Hepatic stellate cell (primary cell): ENCODE measurements around the gene MMP14.
"Not testable (repeated sequence)": the region's sequence is repeated elsewhere in the genome, so short reads cannot be mapped to it uniquely, and the experiment has no call there.

Source experiments
- DNase-seq: peaks from one replicate; pipeline ENCODE4 v3.0.0; 2011; ENCODE audit warnings: low spot score

The MMP14 gene

GRCh38 chr14:22814373-22814772, 22.0 kb upstream of the MMP14 start:
- no peak for DNase-seq

DNA sequence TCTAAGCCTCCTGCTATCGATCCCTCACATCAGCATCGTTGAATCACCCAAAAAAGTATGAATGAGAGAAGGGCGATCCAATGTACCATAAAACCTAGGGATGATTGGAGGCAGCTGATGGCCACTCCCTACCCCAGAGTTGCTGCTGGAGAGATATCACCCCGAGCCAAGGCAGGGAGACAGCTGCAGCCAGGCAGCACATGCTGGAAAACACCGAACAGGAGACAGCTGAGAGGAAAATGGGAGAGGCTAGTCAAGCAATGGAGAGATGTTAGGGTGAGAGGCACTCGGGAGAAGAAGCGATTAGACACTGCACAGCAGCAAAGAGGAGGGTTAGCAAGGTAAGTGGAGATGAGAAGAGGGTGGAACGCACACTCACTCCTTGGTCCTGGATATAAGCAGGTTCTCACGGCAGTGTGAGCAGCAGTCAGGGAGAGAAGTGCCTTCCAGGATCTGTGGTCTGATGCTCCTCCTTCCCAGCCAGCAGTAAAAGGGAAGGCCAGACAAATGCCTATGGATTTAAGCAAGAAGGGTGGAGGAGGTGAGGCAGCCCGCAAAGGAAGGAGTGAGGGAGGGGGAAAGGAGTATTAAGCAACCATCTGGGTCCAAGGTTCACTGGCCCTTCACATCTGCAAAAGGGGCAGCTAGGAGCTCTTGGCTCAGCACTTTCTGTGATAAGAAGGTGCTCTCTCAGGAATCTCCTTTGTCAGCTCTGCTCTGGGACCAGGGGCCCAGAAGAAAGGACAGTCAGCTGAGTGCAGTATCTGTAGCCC, 21.3 kb upstream of the MMP14 start, which contains the start of gene SLC7A7:
Gene SLC7A7, minus strand, starts transcription at position 495 of the 773 bp plus-strand sequence. CDS start 2,037 bp downstream, outside the sequence.
- DNase-seq = no peak

- DNase-seq = peak; percentile 86
Observed at GRCh38 chr14:22819151-22819988, 17.0 kb upstream of the MMP14 start.

GRCh38 chr14:22820731-22821130, 15.7 kb upstream of the MMP14 start:
- no peak for DNase-seq

DNA sequence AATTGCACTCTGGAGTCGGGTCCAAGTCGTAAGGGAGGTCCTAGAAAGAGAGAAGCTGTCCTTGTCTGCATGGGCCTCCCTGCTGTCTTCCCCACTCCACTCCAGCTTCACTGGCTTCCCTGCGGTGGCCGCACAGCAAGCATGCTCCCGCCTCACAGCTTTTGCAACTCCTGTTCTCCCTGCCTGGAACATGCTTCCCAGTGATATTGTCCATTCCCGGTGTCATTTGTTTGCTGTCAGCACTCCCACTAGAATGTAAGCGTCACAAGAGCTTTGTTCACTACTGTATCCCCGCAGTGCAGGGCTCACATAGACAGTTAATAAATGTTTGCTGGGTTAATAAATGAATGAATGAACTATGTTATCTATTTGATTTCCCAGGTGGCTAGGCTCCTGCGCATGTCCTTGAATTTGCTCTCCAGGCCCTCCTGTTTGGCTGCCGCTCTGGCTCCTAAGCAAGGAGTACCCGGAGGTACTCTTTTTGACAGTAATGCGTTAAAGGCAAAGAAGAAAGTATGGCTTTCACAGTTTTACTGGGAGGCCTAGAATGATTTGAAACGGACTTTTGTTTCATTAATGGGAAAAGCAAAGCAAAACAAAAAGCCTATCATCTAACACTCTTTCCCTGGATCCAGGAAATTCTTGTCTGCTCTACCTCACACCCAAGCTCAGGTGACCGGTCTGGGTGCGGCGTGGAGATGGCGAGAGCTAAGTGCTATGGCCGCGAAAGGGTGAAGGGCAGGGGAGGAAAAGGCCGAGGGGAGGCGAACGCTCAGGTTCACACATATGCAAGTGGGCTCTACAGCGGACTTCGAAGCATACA, 15.0 kb upstream of the MMP14 start:
- DNase-seq = no peak

- no peak for DNase-seq
Observed at GRCh38 chr14:22822016-22822570, 14.3 kb upstream of the MMP14 start.

GRCh38 chr14:22822571-22823098, 13.8 kb upstream of the MMP14 start:
- peak; percentile 88 for DNase-seq

DNA sequence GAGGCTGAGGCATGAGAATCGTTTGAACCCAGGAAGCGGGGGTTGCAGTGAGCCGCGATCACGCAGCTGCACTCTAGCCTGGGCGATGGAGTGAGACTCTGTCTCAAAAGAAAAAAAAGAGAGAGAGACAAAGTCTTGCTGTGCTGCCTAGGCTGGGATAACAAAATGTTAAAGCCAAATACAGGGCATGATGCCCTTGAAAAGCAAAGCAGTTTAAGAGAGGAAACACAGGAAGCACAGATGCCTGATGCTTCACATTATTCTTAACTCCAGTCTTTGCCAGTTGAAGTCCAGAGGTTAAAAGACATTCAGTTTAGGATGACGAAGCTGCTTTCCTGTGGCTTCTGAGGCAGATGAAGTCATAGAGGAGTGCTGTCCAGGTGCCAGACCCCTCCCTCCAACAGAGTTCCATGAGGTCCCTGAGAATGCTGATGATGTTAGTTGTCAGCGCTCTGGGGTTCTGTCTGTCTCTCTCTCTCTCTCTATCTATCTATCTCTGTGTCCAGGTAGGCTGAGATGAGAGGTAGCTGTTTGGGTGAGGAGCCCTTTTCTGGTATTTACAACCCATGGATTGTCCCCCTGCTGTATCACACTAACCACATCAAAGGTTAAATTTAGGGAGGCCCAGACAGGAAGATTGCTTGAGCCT, 11.6 kb upstream of the MMP14 start:
- peak; percentile 81 for DNase-seq

GRCh38 chr14:22829076-22829660, 7.2 kb upstream of the MMP14 start:
- not testable (repeated sequence) for DNase-seq

- peak; percentile 92 for DNase-seq
Observed at GRCh38 chr14:22829661-22830442, 6.5 kb upstream of the MMP14 start, which contains the start of gene MRPL52. MRPL52 (plus strand) TSS chr14:22829887; CDS start chr14:22829913, 26 bp downstream.

DNA sequence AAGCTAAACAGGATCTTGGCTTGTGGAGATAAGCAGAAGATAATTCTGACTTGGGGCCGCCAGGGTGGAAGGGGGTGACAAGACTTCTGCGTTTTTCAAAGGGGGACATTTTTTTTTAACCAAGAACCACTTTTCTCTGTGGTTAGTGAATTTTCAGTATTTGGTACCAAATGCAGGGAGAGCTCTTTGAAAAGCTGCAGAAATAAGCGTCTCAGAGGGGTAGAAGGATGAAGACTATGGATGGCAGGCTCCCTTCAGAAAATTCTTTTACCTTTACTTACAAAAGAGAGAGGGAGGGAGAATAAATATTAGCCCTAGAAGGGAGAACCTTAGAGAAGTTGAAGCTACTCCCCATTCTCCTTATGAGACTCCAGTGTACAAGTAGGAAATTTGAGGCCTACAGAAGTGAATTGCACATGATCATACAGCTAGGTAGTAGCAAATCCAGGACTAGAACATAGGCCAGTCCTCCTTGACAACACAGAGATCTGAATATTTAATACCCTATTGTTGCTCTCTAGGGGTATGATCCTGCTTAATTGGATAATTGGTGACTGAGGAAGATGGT, 5.9 kb upstream of the MMP14 start:
- no peak for DNase-seq

DNA sequence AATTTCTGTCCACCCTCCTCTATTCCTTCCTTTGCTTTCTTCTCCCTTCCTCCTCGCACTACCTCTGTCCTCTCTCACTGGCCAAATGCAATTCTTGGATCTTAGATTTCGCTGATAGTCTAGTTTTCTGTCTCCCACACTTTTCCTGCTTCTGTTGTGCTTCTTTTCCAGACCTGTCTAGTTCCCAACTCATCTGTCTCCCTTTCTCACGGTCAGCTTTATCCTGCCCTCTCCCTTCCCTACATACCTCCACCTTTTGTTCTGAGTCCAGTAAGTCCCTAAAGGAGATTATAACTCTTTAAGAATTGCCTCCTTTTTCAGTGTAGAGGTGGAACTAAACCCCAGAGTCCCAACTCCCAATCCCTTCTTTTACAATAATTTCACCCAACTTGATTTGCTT, 880 bp upstream of the MMP14 start:
- no peak for DNase-seq

DNA sequence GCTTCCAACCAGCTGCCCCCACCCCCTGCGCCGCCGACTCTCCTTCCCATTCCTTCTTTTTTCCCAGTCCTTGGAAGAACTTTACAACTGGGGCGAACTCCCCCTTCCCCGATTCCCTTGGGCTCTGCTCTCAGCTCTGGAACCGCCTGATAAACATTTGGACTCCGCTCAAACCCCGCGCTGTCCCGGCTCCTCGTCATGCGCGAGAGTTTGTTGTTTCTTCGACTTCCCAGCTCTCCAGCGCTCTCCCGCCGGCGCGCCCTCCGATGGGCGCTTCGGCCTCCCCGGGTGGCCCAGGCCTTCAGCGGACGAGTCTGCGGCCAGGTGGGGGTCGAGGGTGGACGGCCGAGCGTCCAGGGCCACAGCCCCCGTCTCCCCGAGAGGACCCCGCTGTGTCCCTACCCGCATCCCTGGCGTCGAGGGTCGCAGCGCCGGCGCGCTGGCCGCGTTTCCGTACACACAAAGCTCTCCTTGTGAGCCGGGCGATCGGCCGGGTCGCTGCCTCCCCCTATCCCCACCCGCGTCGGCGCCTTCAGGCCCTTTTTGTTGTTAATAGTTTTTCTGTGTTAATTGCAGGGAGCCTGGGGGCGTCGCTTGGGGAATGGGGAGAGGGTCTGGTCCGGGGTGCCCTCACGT, 847 bp downstream of the MMP14 start:
- peak; percentile 82 for DNase-seq

- DNase-seq = peak; percentile 64
Observed at GRCh38 chr14:22837750-22838538, 1.6 kb downstream of the MMP14 start.

- DNase-seq = peak; percentile 80
Observed at GRCh38 chr14:22838631-22839041, 2.3 kb downstream of the MMP14 start.

DNA sequence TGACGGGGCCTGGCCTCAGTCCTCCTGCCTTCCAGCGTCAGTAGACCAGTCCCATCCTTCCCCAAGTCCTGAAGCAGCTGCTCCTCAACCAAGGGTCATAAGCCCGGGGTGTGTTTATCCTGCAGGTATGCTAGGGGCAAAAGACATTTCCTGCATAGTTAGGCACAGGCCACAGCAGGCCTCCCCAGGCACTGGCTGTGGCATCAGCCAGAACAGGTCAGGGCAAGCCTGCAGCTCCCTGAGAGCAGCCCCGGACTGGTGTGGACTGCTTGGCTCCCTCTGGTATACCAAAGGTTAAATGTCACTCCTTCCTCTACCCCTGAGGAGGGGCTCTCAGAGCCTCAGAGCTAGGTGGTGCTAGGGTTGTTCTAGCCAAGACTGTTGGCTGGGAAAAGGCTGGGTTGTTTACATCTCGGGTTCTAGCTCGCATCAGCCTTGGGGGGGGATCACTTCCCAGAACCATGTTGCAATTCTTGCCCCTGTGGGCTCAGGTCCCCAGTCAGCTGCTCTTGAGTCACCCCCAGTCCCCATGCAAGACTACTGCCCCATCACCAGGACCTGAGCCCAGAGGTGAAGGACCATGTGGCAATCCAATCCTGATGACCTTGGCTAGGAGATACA, 2.9 kb downstream of the MMP14 start:
- DNase-seq = no peak

- no peak for DNase-seq
Observed at GRCh38 chr14:22841311-22841710, 4.9 kb downstream of the MMP14 start.

GRCh38 chr14:22841769-22842168, 5.4 kb downstream of the MMP14 start:
- DNase-seq = no peak
